HG03521 (cell line): ENCODE data around the gene AFF3.

Experiments
- ATAC-seq: cut with Tn5 transposase; IDR thresholded peaks from one replicate; pipeline ENCODE4 v1.9.1; 2021; ENCODE audit warnings: mild to moderate bottlenecking, moderate library complexity; ENCODE audit not compliant: unreplicated experiment

The AFF3 gene

GRCh38 chr2:99573634-99574251 is 568.6 kb downstream of the AFF3 start:
- no peak for ATAC-seq

GRCh38 chr2:99572373-99573164 is 569.8 kb downstream of the AFF3 start:
- no peak for ATAC-seq

- ATAC-seq, result no peak
These were observed 570.4 kb downstream of the AFF3 start for GRCh38 chr2:99571954-99572353.

GRCh38 chr2:99571533-99571932 is 570.9 kb downstream of the AFF3 start:
- no peak for ATAC-seq

GRCh38 chr2:99571021-99571420 is 571.4 kb downstream of the AFF3 start:
- ATAC-seq, result no peak

GRCh38 chr2:99569386-99569785 is 573.0 kb downstream of the AFF3 start:
- ATAC-seq, result no peak

- no peak for ATAC-seq
These were observed 577.2 kb downstream of the AFF3 start for GRCh38 chr2:99565227-99565626.

GRCh38 chr2:99562516-99562915 is 579.9 kb downstream of the AFF3 start:
- no peak for ATAC-seq

- ATAC-seq, result no peak
These were observed 580.6 kb downstream of the AFF3 start for GRCh38 chr2:99561804-99562203.

GRCh38 chr2:99559075-99559662 is 583.2 kb downstream of the AFF3 start:
- peak; percentile 71 for ATAC-seq

- ATAC-seq, result no peak
These were observed 587.0 kb downstream of the AFF3 start for GRCh38 chr2:99555404-99555803.

GRCh38 chr2:99554871-99555270 is 587.5 kb downstream of the AFF3 start:
- no peak for ATAC-seq

GRCh38 chr2:99554238-99554637 is 588.2 kb downstream of the AFF3 start:
- no peak for ATAC-seq

- ATAC-seq, result no peak
These were observed 589.9 kb downstream of the AFF3 start for GRCh38 chr2:99552529-99552928.

- no peak for ATAC-seq
These were observed 592.0 kb downstream of the AFF3 start for GRCh38 chr2:99550368-99550767.

GRCh38 chr2:99545604-99546003 is 596.8 kb downstream of the AFF3 start:
- no peak for ATAC-seq

GRCh38 chr2:99545066-99545465 is 597.3 kb downstream of the AFF3 start:
- ATAC-seq, result no peak

- no peak for ATAC-seq
These were observed 597.8 kb downstream of the AFF3 start for GRCh38 chr2:99544608-99545007.

- ATAC-seq, result no peak
These were observed 599.1 kb downstream of the AFF3 start for GRCh38 chr2:99543247-99543646.

- no peak for ATAC-seq
These were observed 604.4 kb downstream of the AFF3 start for GRCh38 chr2:99537910-99538485.

- no peak for ATAC-seq
These were observed 618.3 kb downstream of the AFF3 start for GRCh38 chr2:99524056-99524455.

GRCh38 chr2:99522157-99522556 is 620.2 kb downstream of the AFF3 start:
- ATAC-seq, result no peak
